HUDEP-2 (cell line): ENCODE results near the gene SSH2.

Experiments used
- DNase-seq, 76 experiments: peaks; one replicate each; lab custom pipeline; 2025; ENCODE audit not compliant: unreplicated experiment in 76 of 76; lab: John Stamatoyannopoulos, UW

SSH2 gene

GRCh38 chr17:29840884-29841283 lies 89.1 kb downstream of the SSH2 start:
- DNase-seq = no peak

GRCh38 chr17:29839656-29840055 lies 90.4 kb downstream of the SSH2 start:
- no peak for DNase-seq

DNA sequence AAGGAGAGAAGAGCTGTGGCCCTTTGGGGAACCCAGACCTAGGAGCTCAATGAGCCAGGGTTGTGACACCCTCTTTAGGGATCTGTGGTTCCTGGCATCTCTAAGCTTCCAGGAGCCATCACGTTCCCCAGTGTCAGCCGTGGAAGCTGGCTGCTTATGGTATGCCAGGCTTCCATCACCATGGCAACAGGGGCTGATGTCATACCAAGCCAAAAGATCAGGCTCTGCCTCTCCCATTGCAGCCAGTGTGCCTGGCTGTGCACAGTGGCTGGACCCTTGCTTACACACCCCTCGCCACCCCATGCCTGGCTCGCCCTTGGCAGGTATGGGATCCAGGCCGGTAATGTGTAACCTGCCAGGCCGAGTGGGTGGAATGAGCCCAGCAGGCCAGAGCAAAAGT lies 91.1 kb downstream of the SSH2 start:
- DNase-seq = no peak

- no peak for DNase-seq
Observed at GRCh38 chr17:29837531-29837930, 92.5 kb downstream of the SSH2 start.

DNA sequence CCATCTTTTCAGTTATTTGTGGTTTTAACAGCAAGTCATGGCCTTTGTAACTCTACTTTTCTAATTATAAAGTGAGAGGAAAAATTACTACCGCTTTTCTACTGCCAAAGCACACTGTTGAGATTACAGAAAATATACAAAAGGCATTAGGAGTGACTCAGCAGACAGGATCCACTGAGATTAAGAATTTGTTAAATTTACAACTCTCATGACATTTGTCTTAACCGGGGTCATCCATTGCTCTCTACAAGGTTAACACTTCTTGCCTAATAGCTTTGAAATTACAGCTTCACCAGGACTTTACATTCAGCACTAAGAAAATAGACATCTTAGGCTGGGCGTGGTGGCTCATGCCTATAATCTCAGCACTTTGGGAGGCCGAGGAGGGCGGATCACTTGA lies 93.4 kb downstream of the SSH2 start:
- no peak for DNase-seq

DNA sequence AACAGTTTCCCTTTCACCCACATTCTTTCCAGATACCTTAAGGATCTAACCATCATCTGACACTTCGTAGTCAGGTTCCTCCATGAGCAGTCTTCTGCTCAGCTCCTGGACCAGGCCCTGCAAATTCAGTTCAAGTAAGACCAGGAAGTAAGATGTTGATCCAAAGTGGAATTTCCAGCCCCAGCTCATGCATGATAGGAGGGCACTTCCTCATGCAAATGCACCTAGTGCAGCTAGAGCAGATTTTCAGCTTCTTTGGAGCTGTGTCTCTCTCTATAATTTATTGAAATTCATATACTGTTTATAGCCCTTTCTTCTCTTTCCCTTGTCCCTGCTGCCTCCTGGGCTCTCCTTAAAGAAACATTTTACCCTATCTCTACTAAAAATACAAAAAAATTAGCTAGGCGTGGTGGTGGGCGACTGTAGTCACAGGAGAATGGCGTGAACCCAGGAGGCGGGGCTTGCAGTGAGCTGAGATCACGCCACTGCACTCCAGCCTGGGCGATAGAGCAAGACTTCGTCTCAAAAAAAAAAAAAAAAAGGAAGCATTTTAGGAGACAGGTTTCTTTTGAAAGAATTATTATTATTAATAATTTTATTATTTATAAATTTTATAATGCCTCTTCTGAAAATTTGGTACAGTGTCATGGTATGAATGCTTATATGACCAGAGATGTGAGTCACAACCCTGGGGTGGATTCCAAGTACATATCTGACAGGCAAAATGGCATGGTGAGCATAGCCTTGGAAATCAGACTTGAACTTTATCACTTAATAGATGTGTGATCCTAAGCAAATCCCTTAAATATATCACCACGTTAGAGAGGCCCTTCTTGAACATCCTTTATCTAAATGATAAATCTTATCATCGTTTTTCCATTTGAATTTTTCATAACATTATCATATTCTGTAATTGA lies 94.3 kb downstream of the SSH2 start:
- no peak for DNase-seq

DNA sequence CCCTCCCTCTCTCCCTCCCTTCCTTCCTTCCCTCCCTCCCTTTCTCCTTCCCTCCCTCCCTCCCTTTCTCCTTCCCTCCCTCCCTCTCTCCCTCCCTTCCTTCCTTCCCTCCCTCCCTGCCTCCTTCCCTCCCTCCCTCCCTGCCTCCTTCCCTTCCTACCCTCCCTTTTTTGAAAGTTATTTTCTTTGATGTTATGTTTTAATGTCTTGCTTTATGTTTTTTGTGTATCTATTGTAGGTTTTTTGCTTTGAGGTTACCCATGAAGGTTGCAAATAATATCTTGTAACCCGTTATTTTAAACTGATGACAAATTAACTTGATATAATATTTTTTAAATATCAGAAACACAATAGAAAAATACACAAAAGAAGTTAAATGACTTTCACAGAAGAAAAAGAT lies 96.2 kb downstream of the SSH2 start:
- no peak for DNase-seq

DNA sequence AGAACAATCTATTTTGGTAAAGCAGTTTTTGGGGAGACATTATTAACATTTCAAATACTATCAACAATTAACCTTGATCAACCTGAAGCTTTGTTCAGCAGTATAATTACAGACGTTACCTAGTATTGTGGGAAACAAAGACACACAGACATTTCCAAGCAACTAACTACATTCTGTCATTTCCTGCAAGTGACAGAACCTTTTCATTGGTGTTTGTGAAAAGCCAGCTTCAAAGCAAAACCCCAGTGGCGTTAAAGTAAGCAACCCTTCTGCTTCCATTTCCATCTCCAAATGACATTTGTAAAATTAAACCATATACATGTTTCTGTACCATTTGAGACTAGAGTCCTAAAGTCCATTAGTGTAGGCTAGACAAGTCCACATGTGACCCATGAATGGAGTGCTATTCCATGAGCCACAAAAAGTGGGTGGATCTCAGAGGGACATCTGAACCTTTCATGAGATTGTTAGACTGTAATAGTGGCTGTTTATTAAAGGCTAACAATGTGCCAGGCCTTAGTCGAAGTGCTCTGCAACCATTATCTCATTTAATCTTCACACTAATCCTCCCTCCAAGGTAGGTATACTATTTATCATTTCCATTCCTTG lies 101.2 kb downstream of the SSH2 start:
- DNase-seq = no peak

DNA sequence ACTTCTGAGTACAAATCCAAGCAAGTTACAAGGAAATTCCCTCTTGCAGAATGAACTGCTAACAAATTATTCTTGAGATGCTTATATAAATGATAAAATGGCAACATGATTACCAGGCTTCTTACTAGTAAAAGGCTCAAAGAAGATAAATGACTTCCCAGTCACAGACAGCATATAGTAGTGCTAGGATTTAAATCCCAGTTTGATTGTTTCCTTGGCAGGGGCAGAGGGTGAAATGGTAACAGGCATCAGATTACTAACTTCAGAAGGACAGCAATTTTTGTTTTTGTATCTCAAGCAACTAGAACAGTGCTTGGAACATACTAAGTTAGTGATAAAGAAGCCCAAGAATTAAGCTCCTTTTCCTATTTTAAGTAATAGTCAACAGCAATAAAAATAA lies 102.8 kb downstream of the SSH2 start:
- no peak for DNase-seq

GRCh38 chr17:29826114-29826692 lies 103.8 kb downstream of the SSH2 start:
- DNase-seq = no peak

GRCh38 chr17:29825604-29826003 lies 104.4 kb downstream of the SSH2 start:
- no peak for DNase-seq

- no peak for DNase-seq
Observed at GRCh38 chr17:29821897-29822296, 108.1 kb downstream of the SSH2 start.

GRCh38 chr17:29820425-29820824 lies 109.6 kb downstream of the SSH2 start:
- no peak for DNase-seq

- peak in 57 of 76 experiments; percentile 1 to 71 (median 31) for DNase-seq
Observed at GRCh38 chr17:29807520-29808361, 122.3 kb downstream of the SSH2 start.

- DNase-seq = no peak
Observed at GRCh38 chr17:29802246-29802645, 127.8 kb downstream of the SSH2 start.

- DNase-seq = no peak
Observed at GRCh38 chr17:29800457-29800856, 129.6 kb downstream of the SSH2 start.

GRCh38 chr17:29796652-29797051 lies 133.4 kb downstream of the SSH2 start:
- DNase-seq = no peak

DNA sequence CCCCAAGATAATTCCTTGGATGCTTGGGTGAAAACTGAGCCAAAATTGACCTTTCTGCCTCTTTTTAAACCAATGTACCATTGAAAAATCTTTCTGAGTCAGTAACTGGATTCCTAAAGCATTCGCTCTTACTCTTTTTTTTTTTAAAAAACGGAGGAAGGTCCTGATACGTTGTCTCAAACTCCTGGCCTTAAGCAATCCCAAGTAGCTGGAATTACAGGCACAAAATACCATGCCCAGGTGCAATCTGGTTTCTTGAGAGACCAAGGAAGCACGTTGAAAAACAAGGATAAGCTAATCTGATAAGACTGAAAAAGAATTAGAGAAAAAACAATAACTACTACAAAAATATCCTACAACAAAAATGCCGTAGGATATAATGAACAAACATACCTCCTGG lies 136.5 kb downstream of the SSH2 start:
- DNase-seq = no peak

- no peak for DNase-seq
Observed at GRCh38 chr17:29791336-29792080, 138.5 kb downstream of the SSH2 start.
